ENCODE data around the gene CEP250.

Gene CEP250

GRCh38 chr20:35561268-35561667 lies 105.9 kb downstream of the CEP250 start:
- DNase-seq (ENCODE audit: low spot score), result peak; percentile 27

- no peak for DNase-seq (ENCODE audit: low spot score)
Observed at GRCh38 chr20:35561671-35562070, 106.3 kb downstream of the CEP250 start.

- no peak for DNase-seq (ENCODE audit: low spot score)
Observed at GRCh38 chr20:35562541-35563110, 107.2 kb downstream of the CEP250 start.

- DNase-seq (ENCODE audit: low spot score), result no peak
Observed at GRCh38 chr20:35563834-35564233, 108.4 kb downstream of the CEP250 start.

- no peak for DNase-seq (ENCODE audit: low spot score)
Observed at GRCh38 chr20:35564905-35565304, 109.5 kb downstream of the CEP250 start.

GRCh38 chr20:35568645-35569044 lies 113.2 kb downstream of the CEP250 start:
- no peak for DNase-seq (ENCODE audit: low spot score)

Measured in COLO829 (cell line).